IMR-90 (cell line): ENCODE measurements around the gene CABP7. TPM values are rescaled to one million over a fixed set of nuclear protein-coding genes. Genes with fewer than 3 reads are reported as not detected.

ENCODE experiments used
- ATAC-seq: fragments of 200-7000 bp; cut with Tn5 transposase; 2 replicates; pipeline ENCODE4 v1.9.1; 2020; ENCODE audit warnings: low read depth, mild to moderate bottlenecking, moderate library complexity
- BruUV-seq: library from RNA; stranded (reverse); fragments of 400-500 nt; replicated peaks from 2 replicates; lab custom pipeline; 2021; lab: Mats Ljungman, UMichigan
- CTCF ChIA-PET: fragments of 300-600 bp; formaldehyde crosslinking; extraction: SDS; loops from one replicate; lab custom pipeline; 2021; ENCODE audit warnings: antibody characterized with exemption; lab: Yijun Ruan, JAX
- POLR2A ChIA-PET: fragments of 300-600 bp; sonication (Branson Sonifier 250); formaldehyde crosslinking; loops from one replicate; lab custom pipeline; 2022; ENCODE audit warnings: antibody characterized with exemption; ENCODE audit not compliant: unreplicated experiment; lab: Charles Lee
- DNase-seq: peaks from one replicate; pipeline ENCODE4 v3.0.0; 2013
- H2AFZ ChIP-seq: replicated peaks from 2 replicates; pipeline ENCODE3; 2013; ENCODE audit warnings: low read length, mild to moderate bottlenecking; ENCODE audit not compliant: poor library complexity
- H2AK5ac ChIP-seq: 2 replicates; pipeline ENCODE4 v1.6.1; 2013; ENCODE audit warnings: low read depth, low read length, inconsistent platforms
- H2AK9ac ChIP-seq: replicated peaks from 2 replicates; pipeline ENCODE3; 2013; ENCODE audit warnings: mild to moderate bottlenecking, low read depth, low read length, moderate library complexity; ENCODE audit not compliant: poor library complexity
- H2BK120ac ChIP-seq: 2 replicates; pipeline ENCODE4 v1.6.1; 2013; ENCODE audit warnings: low read depth, low read length, inconsistent platforms
- H2BK15ac ChIP-seq: 3 replicates; pipeline ENCODE4 v1.6.1; 2013; ENCODE audit warnings: low read depth, low read length, inconsistent platforms
- H2BK20ac ChIP-seq: 2 replicates; pipeline ENCODE4 v1.6.1; 2013; ENCODE audit warnings: low read depth, mild to moderate bottlenecking, inconsistent platforms, low read length, moderate library complexity
- H2BK5ac ChIP-seq: 2 replicates; pipeline ENCODE4 v1.6.1; 2013; ENCODE audit warnings: mild to moderate bottlenecking, low read depth, low read length, inconsistent platforms; ENCODE audit not compliant: poor library complexity, severe bottlenecking
- H3K14ac ChIP-seq: replicated peaks from 2 replicates; pipeline ENCODE4 v1.6.1; 2013; ENCODE audit warnings: low read depth, low read length, inconsistent platforms
- H3K18ac ChIP-seq: 2 replicates; pipeline ENCODE4 v1.6.1; 2013; ENCODE audit warnings: low read depth, low read length, control low read depth
- H3K23ac ChIP-seq: 2 replicates; pipeline ENCODE4 v1.6.1; 2013; ENCODE audit warnings: low read depth, low read length, inconsistent platforms
- H3K27ac ChIP-seq: 2 replicates; pipeline ENCODE4 v1.5.1; 2013; ENCODE audit warnings: mild to moderate bottlenecking, control low read depth, low read length; ENCODE audit not compliant: insufficient read depth
- H3K27me3 ChIP-seq: 2 replicates; pipeline ENCODE4 v1.6.1; 2013; ENCODE audit warnings: low read length; ENCODE audit not compliant: control insufficient read depth, insufficient read depth
- H3K36me3 ChIP-seq: 2 replicates; pipeline ENCODE4 v1.6.1; 2013; ENCODE audit warnings: low read length, mixed read lengths; ENCODE audit not compliant: control insufficient read depth, insufficient read depth
- H3K4ac ChIP-seq: 2 replicates; pipeline ENCODE4 v1.6.1; 2013; ENCODE audit warnings: low read depth, low read length, inconsistent platforms
- H3K4me1 ChIP-seq: 2 replicates; pipeline ENCODE4 v1.6.1; 2013; ENCODE audit warnings: low read length, mixed read lengths; ENCODE audit not compliant: control insufficient read depth, insufficient read depth
- H3K4me2 ChIP-seq: 2 replicates; pipeline ENCODE4 v1.6.1; 2013; ENCODE audit warnings: low read depth, mild to moderate bottlenecking, control low read depth, low read length, moderate library complexity
- H3K4me3 ChIP-seq: 2 replicates; pipeline ENCODE4 v1.5.1; 2013; ENCODE audit warnings: low read depth, mild to moderate bottlenecking, control low read depth, low read length, moderate library complexity; ENCODE audit not compliant: insufficient read depth
- H3K56ac ChIP-seq: 2 replicates; pipeline ENCODE4 v1.6.1; 2013; ENCODE audit warnings: low read length, inconsistent platforms; ENCODE audit not compliant: insufficient read depth; ENCODE audit errors: extremely low read depth
- H3K79me1 ChIP-seq, 2 experiments: 2 replicates each; pipeline ENCODE4 v1.6.1; 2013; ENCODE audit warnings: low read length in 2 of 2, inconsistent platforms in 1 of 2, low read depth in 1 of 2
- H3K9ac ChIP-seq: 2 replicates; pipeline ENCODE4 v1.6.1; 2013; ENCODE audit warnings: low read depth, low read length, control low read depth
- H3K9me1 ChIP-seq: 2 replicates; pipeline ENCODE4 v1.6.1; 2013; ENCODE audit warnings: low read length, inconsistent platforms; ENCODE audit not compliant: insufficient read depth
- H3K9me3 ChIP-seq: 2 replicates; pipeline ENCODE4 v1.6.1; 2013; ENCODE audit warnings: low read length; ENCODE audit not compliant: control insufficient read depth, insufficient read depth
- H4K20me1 ChIP-seq: 2 replicates; pipeline ENCODE4 v1.6.1; 2013; ENCODE audit warnings: low read length, inconsistent platforms; ENCODE audit not compliant: insufficient read depth
- H4K5ac ChIP-seq: 2 replicates; pipeline ENCODE4 v1.6.1; 2013; ENCODE audit warnings: mild to moderate bottlenecking, low read depth, low read length, control low read depth
- H4K8ac ChIP-seq, 2 experiments: 2 replicates each; pipeline ENCODE4 v1.6.1; 2013; ENCODE audit warnings: low read depth in 2 of 2, low read length in 2 of 2, control low read depth in 1 of 2, inconsistent platforms in 1 of 2
- H4K91ac ChIP-seq: 2 replicates; pipeline ENCODE4 v1.6.1; 2013; ENCODE audit warnings: low read depth, low read length, inconsistent platforms; ENCODE audit not compliant: insufficient read depth
- BHLHE40 ChIP-seq: fragments of 150-350 bp; IDR thresholded peaks from 2 replicates; pipeline ENCODE4 v1.6.1; 2016; ENCODE audit warnings: mild to moderate bottlenecking, low read depth, low read length
- MAZ ChIP-seq: IDR thresholded peaks from 2 replicates; pipeline ENCODE4 v1.6.1; 2012; ENCODE audit warnings: low read depth, mild to moderate bottlenecking, low read length, improper control_type of control experiment, moderate library complexity, borderline replicate concordance
- MXI1 ChIP-seq: IDR thresholded peaks from 2 replicates; pipeline ENCODE4 v1.6.1; 2012; ENCODE audit warnings: low read depth, mild to moderate bottlenecking, low read length, moderate library complexity, borderline replicate concordance
- NFE2L2 ChIP-seq: fragments of 150-350 bp; IDR thresholded peaks from 2 replicates; pipeline ENCODE4 v1.6.1; 2016; ENCODE audit warnings: low read depth, mild to moderate bottlenecking, low read length
- POLR2A ChIP-seq: IDR thresholded peaks from 2 replicates; pipeline ENCODE4 v1.6.1; 2012; ENCODE audit warnings: mild to moderate bottlenecking, low read depth, low read length
- RAD21 ChIP-seq: IDR thresholded peaks from 2 replicates; pipeline ENCODE4 v1.6.1; 2012; ENCODE audit warnings: low read length, improper control_type of control experiment
- RCOR1 ChIP-seq: IDR thresholded peaks from 2 replicates; pipeline ENCODE4 v1.6.1; 2012; ENCODE audit warnings: mild to moderate bottlenecking, low read length, improper control_type of control experiment; ENCODE audit not compliant: insufficient replicate concordance
- RFX5 ChIP-seq: IDR thresholded peaks from 2 replicates; pipeline ENCODE4 v1.8.0; 2012; ENCODE audit warnings: low read depth, mild to moderate bottlenecking, low read length, moderate library complexity
- SMC3 ChIP-seq: fragments of 150-350 bp; IDR thresholded peaks from 2 replicates; pipeline ENCODE4 v1.6.1; 2016; ENCODE audit warnings: low read depth, mild to moderate bottlenecking, antibody characterized with exemption, low read length, moderate library complexity
- WGBS, 2 experiments: methylation state at CpG; one replicate each; pipeline versions ENCODE4 v1.1.5 to v1.1.7; 2013; ENCODE audit warnings: missing lambda C conversion rate in 2 of 2; ENCODE audit not compliant: insufficient read length in 1 of 2; ENCODE audit errors: extremely low coverage in 2 of 2; 5-methylcytosine and 5-hydroxymethylcytosine counted together
- dilution Hi-C: fragments of 300-500 bp; cut with HindIII; formaldehyde crosslinking; loops from one replicate; pipeline ENCODE4 v1.14.3; 2018; ENCODE audit warnings: low sequenced_read_pairs; ENCODE audit not compliant: unreplicated experiment
- in situ Hi-C: fragments of 300-500 bp; cut with MboI; formaldehyde crosslinking; loops from 3 replicates; pipeline ENCODE4 v1.14.3; 2019; ENCODE audit warnings: low sequenced_read_pairs, inconsistent platforms, mixed read lengths
- intact Hi-C: fragments of 100-400 bp; cut with micrococcal nuclease; formaldehyde crosslinking; loops from 2 replicates; pipeline ENCODE4 v1.10.0; 2022
- polyA plus RNA-seq, 3 experiments: library from polyadenylated mRNA; depleted of rRNA; stranded (reverse); fragments of >200 nt; gene quantifications; 2 replicates each; pipeline ENCODE4 v1.2.3, GENCODE V29; 2012; ENCODE audit warnings: low replicate concordance in 1 of 3
- total RNA-seq: library from RNA; depleted of rRNA; stranded (reverse); fragments of >200 nt; gene quantifications from 2 replicates; pipeline ENCODE4 v1.2.3, GENCODE V29; 2012
- TF ChIP-seq, protein P1 (sequence below): fragments of 150-350 bp; IDR thresholded peaks from 2 replicates; pipeline ENCODE4 v1.6.1; 2017; ENCODE audit warnings: mild to moderate bottlenecking, antibody characterized with exemption, low read length, low read depth

Gene CABP7
- total and polyA plus RNA-seq, 2 of the 4 experiments (the other 2 are of a cell fraction), result under 0.01 to 0.03 TPM

DNA sequence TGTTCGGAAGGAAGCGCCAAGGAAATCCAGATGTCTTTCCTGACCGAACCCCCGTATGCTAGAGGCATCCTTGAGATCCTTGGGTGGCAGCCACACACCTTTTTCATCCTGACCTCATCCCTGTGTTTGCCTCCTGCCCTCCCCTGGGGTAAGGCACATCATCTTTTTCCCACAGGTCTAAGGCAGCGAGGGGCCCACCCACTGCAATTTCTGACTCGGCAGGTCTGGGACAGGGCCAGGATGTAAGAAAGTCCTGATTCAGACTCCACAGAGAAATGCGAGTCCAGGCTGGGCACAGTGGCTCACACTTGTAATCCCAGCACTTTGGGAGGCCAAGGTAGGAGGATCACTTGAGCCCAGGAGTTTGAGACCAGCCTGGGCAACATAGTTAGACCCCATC lies 36.5 kb downstream of the CABP7 start:
- no peak overlapping the region for H2AK9ac ChIP-seq
- H3K9me3 ChIP-seq, result no peaks in the 10 kb centered on the region
- no peak overlapping the region for H4K91ac ChIP-seq
- ChIA-PET POLR2A (no interaction called here), CTCF (no interaction called here)
- no peak overlapping the region for H3K23ac ChIP-seq
- no peak overlapping the region for H3K9ac ChIP-seq
- no peak overlapping the region for H2BK5ac ChIP-seq
- no TSS peak for BruUV-seq
- intact Hi-C loops (no loop called here), dilution Hi-C loops (no loop called here), in situ Hi-C loops (no loop called here)
- no peaks in the 10 kb centered on the region; the same call in 1 of the 2 replicates for H4K20me1 ChIP-seq
- no peak for DNase-seq
- no peak overlapping the region for H2BK20ac ChIP-seq
- no peaks in the 10 kb centered on the region for H3K4me1 ChIP-seq
- H4K5ac ChIP-seq, result no peak overlapping the region
- no peak overlapping the region for H3K4me2 ChIP-seq
- no peak overlapping the region for H2BK120ac ChIP-seq
- H3K27me3 ChIP-seq, result no peaks in the 10 kb centered on the region
- no peak overlapping the region for H3K18ac ChIP-seq
- 0 out of 2 replicates have a peak, but pooled peaks cover 2% of the 10 kb centered on the region for H3K9me1 ChIP-seq
- no peak overlapping the region for H3K56ac ChIP-seq
- no peak overlapping the region for H3K27ac ChIP-seq
- H3K79me1 ChIP-seq, result peaks cover 5 to 17% of the 10 kb centered on the region in 2 experiments; a peak in 3 of 4 replicates
- H3K36me3 ChIP-seq, result 0 out of 2 replicates have a peak, but pooled peaks cover 2% of the 10 kb centered on the region
- no peak for ATAC-seq
- 63% methylated on average over 3 of the region's 7 CpGs; no CpG with 5 or more reads in 1 of the 2 experiments for WGBS, 2 experiments
- H2AK5ac ChIP-seq, result no peak overlapping the region
- H4K8ac ChIP-seq, result no peak overlapping the region
- no peak overlapping the region for H3K4ac ChIP-seq
- no peak overlapping the region for H3K4me3 ChIP-seq
- no peak overlapping the region for H3K14ac ChIP-seq
- no peak overlapping the region for H2BK15ac ChIP-seq
- TF ChIP-seq, protein P1, sequence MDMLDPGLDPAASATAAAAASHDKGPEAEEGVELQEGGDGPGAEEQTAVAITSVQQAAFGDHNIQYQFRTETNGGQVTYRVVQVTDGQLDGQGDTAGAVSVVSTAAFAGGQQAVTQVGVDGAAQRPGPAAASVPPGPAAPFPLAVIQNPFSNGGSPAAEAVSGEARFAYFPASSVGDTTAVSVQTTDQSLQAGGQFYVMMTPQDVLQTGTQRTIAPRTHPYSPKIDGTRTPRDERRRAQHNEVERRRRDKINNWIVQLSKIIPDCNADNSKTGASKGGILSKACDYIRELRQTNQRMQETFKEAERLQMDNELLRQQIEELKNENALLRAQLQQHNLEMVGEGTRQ, result no peak
- TF ChIP-seq SMC3 (no peak), RCOR1 (no peak), RFX5 (no peak), RAD21 (no peak), POLR2A (no peak), MXI1 (no peak), BHLHE40 (no peak), NFE2L2 (no peak), MAZ (no peak)
- no peak overlapping the region for H2AFZ ChIP-seq
